PC-3 (cell line): ENCODE data around the gene COX7A2. TPM values are rescaled to one million over a fixed set of nuclear protein-coding genes. Genes with fewer than 3 reads are reported as not detected.

Experiments
- ATAC-seq: fragments of 200-7000 bp; cut with Tn5 transposase; 2 replicates; pipeline ENCODE4 v1.9.1; 2020; ENCODE audit warnings: mild to moderate bottlenecking, moderate library complexity
- BruUV-seq: library from RNA; stranded (reverse); fragments of 400-500 nt; replicated peaks from 2 replicates; lab custom pipeline; 2021; lab: Mats Ljungman, UMichigan
- CTCF ChIA-PET: fragments of 300-600 bp; sonication (Branson Sonifier 250); formaldehyde crosslinking; loops from one replicate; lab custom pipeline; 2022; ENCODE audit warnings: antibody characterized with exemption; lab: Charles Lee
- POLR2A ChIA-PET: fragments of 300-600 bp; sonication (Branson Sonifier 250); formaldehyde crosslinking; loops from one replicate; lab custom pipeline; 2022; ENCODE audit warnings: antibody characterized with exemption; ENCODE audit not compliant: unreplicated experiment; lab: Charles Lee
- DNase-seq: peaks from one replicate; pipeline ENCODE4 v3.0.0-alpha.2; 2015
- H2AFZ ChIP-seq: fragments of 300-600 bp; sonication (generic); 2 replicates; pipeline ENCODE4 v1.6.0; 2016; ENCODE audit warnings: antibody characterized with exemption, low read length
- H3F3A ChIP-seq: fragments of 300-600 bp; sonication (generic); one replicate; pipeline ENCODE4 v1.6.0; 2017; ENCODE audit warnings: antibody characterized with exemption, low read length, control low read depth, mild to moderate bottlenecking; ENCODE audit not compliant: unreplicated experiment
- H3K27ac ChIP-seq: fragments of 300-600 bp; sonication (generic); 2 replicates; pipeline ENCODE4 v1.5.1; 2016; ENCODE audit warnings: mild to moderate bottlenecking, low read length
- H3K27me3 ChIP-seq: fragments of 300-600 bp; sonication (generic); 2 replicates; pipeline ENCODE4 v1.6.1; 2016; ENCODE audit warnings: low read length, mixed read lengths
- H3K36me3 ChIP-seq: fragments of 300-600 bp; sonication (generic); 2 replicates; pipeline ENCODE4 v1.6.1; 2016; ENCODE audit warnings: low read depth, mixed run types, low read length, mixed read lengths
- H3K4me1 ChIP-seq: fragments of 300-600 bp; sonication (generic); 2 replicates; pipeline ENCODE4 v1.5.1; 2016; ENCODE audit warnings: low read length; ENCODE audit not compliant: insufficient read depth
- H3K4me2 ChIP-seq: fragments of 300-600 bp; sonication (generic); 2 replicates; pipeline ENCODE4 v1.6.0; 2016; ENCODE audit warnings: low read length
- H3K4me3 ChIP-seq: fragments of 300-600 bp; sonication (generic); 2 replicates; pipeline ENCODE4 v1.5.1; 2016; ENCODE audit warnings: mild to moderate bottlenecking, low read length, mixed read lengths
- H3K79me2 ChIP-seq: fragments of 300-600 bp; sonication (generic); 2 replicates; pipeline ENCODE4 v1.6.1; 2017; ENCODE audit warnings: low read length, mixed read lengths
- H3K9ac ChIP-seq: fragments of 300-600 bp; sonication (generic); 2 replicates; pipeline ENCODE4 v1.6.0; 2016; ENCODE audit warnings: mild to moderate bottlenecking, low read length
- H3K9me2 ChIP-seq: fragments of 300-600 bp; sonication (generic); replicated peaks from 2 replicates; pipeline ENCODE4 v1.6.1; 2016; ENCODE audit warnings: mixed run types, low read length, mixed read lengths
- H3K9me3 ChIP-seq: fragments of 300-600 bp; sonication (generic); 2 replicates; pipeline ENCODE4 v1.6.1; 2016; ENCODE audit warnings: low read length, mixed read lengths
- H4K20me1 ChIP-seq: fragments of 300-600 bp; sonication (generic); 2 replicates; pipeline ENCODE4 v1.6.1; 2016; ENCODE audit warnings: low read length, mixed read lengths
- EZH2 ChIP-seq: fragments of 300-600 bp; sonication (generic); IDR thresholded peaks from one replicate; pipeline ENCODE4 v1.6.1; 2017; ENCODE audit warnings: antibody characterized with exemption, mild to moderate bottlenecking, low read length; ENCODE audit not compliant: unreplicated experiment
- EZH2phosphoT487 ChIP-seq: fragments of 300-600 bp; sonication (generic); IDR thresholded peaks from 2 replicates; pipeline ENCODE4 v1.6.1; 2018; ENCODE audit warnings: mild to moderate bottlenecking, antibody characterized with exemption, low read length, borderline replicate concordance
- intact Hi-C: fragments of 100-400 bp; cut with micrococcal nuclease; formaldehyde crosslinking; loops from 2 replicates; pipeline ENCODE4 v1.9.0; 2023
- total RNA-seq: library from RNA; depleted of rRNA; stranded (reverse); fragments of >200 nt; gene quantifications from 2 replicates; pipeline ENCODE4 v1.2.3, GENCODE V29; 2014
- TF ChIP-seq, protein P1 (sequence below): fragments of 300-600 bp; sonication (generic); conservative IDR thresholded peaks from 2 replicates; pipeline ENCODE4 v1.5.1; 2017; ENCODE audit warnings: antibody characterized with exemption, low read depth, mild to moderate bottlenecking, low read length

The COX7A2 gene
- total RNA-seq, 1 experiment from 2014 or later, result 172 TPM

DNA sequence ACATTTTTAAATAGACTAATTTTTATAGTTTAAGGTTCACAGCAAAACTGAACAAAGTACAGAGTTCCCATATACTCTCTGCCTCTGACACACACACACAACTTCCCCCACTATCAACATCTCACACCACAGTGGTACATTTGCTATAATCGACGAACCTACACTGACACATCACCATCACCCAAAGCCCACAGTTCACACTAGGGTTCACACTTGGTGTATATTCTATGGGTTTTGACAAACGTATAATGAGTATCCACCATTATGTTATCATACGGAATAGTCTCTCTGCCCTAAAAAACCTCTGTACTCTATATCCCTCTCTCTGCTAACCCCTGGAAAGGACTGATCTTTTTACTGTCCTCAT is 25.4 kb upstream of the COX7A2 start:
- CTCF ChIA-PET, result no interaction called here
- no peak for DNase-seq
- Histone ChIP-seq H3K9me3 (no peaks in the 10 kb centered on the region), H3F3A (no peaks in the 10 kb centered on the region), H4K20me1 (no peaks in the 10 kb centered on the region), H3K9me2 (no peaks in the 10 kb centered on the region), H3K4me1 (peaks cover 10% of the 10 kb centered on the region), H3K79me2 (peaks cover 77% of the 10 kb centered on the region), H2AFZ (no peak overlapping the region), H3K27ac (no peak overlapping the region), H3K27me3 (no peaks in the 10 kb centered on the region), H3K4me3 (no peak overlapping the region), H3K9ac (no peak overlapping the region), H3K36me3 (peaks cover 15% of the 10 kb centered on the region), H3K4me2 (no peak overlapping the region)
- TF ChIP-seq, protein P1, sequence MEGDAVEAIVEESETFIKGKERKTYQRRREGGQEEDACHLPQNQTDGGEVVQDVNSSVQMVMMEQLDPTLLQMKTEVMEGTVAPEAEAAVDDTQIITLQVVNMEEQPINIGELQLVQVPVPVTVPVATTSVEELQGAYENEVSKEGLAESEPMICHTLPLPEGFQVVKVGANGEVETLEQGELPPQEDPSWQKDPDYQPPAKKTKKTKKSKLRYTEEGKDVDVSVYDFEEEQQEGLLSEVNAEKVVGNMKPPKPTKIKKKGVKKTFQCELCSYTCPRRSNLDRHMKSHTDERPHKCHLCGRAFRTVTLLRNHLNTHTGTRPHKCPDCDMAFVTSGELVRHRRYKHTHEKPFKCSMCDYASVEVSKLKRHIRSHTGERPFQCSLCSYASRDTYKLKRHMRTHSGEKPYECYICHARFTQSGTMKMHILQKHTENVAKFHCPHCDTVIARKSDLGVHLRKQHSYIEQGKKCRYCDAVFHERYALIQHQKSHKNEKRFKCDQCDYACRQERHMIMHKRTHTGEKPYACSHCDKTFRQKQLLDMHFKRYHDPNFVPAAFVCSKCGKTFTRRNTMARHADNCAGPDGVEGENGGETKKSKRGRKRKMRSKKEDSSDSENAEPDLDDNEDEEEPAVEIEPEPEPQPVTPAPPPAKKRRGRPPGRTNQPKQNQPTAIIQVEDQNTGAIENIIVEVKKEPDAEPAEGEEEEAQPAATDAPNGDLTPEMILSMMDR, result no peak
- TF ChIP-seq EZH2phosphoT487 (no peak), EZH2 (no peak)
- intact Hi-C loops, result loop anchor here (5.0 kb wide), 1 partner anchor 93 kb away; no protein-coding TSS in a partner anchor
- ATAC-seq, result no peak
- POLR2A ChIA-PET, result no interaction called here
- no TSS peak for BruUV-seq

DNA sequence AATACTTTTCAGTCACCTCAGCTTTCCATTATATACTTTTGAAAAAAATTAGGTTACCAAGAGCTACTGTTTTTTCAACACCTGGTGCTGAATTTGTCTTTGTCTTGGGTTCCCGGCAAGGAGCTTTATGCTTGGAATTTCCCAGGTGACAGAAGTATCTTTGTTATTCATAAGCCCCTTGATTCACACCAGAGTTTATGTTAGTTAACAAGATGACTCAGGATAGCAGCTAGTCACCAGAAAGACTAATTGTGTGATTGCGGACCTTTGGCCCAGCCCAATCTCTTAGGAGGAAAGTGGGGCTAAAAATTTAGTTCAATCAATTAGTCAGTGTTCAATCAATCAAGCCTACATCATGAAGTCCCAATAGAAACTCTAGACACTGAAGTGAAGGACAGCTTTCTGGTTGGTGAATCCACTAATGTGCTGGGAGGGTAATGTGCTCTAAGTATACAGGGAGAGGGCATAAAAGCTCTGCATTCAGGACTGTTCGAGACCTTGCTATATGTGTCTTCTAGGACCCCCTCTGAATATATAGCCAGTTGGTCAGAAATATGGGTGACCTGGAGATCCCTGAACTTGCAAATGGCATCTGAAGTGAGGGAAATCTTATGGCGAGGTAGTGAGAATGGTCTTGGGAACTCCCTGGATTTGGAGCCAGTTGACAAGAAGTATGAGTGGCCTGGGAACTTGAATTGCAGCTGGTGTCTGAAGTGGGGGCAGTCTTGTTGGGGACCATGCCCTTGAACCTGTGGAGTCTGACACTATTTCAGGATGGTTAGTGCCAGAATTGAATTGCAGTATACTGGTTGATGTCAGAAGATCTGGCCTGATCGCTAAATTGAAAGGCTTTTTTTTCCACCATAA is 24.8 kb upstream of the COX7A2 start:
- H2AFZ ChIP-seq, result no peak overlapping the region
- H3K4me3 ChIP-seq, result no peak overlapping the region
- H3K27me3 ChIP-seq, result no peaks in the 10 kb centered on the region
- peaks cover 71% of the 10 kb centered on the region for H3K79me2 ChIP-seq
- POLR2A ChIA-PET, result interaction anchor here (0.6 kb wide), 1 partner anchor 334 kb away, joined by 5 read pairs; the partner anchor contains the start of gene SENP6
- TF ChIP-seq EZH2 (no peak), EZH2phosphoT487 (no peak)
- TF ChIP-seq, protein P1, result no peak
- no peaks in the 10 kb centered on the region for H4K20me1 ChIP-seq
- H3K4me2 ChIP-seq, result peak overlapping the region; percentile 31; the same call in 1 of the 2 replicates
- peaks cover 15% of the 10 kb centered on the region for H3K36me3 ChIP-seq
- H3K4me1 ChIP-seq, result peaks cover 6% of the 10 kb centered on the region; the same call in 1 of the 2 replicates
- intact Hi-C loops, result loop anchor here (5.0 kb wide), 1 partner anchor 94 kb away; no protein-coding TSS in a partner anchor
- DNase-seq (peak; percentile 18), ATAC-seq (peak; percentile 60)
- no peaks in the 10 kb centered on the region for H3F3A ChIP-seq
- no peak overlapping the region; the same call in 1 of the 2 replicates for H3K9ac ChIP-seq
- no peaks in the 10 kb centered on the region for H3K9me3 ChIP-seq
- no TSS peak for BruUV-seq
- peak overlapping the region; percentile 40 for H3K27ac ChIP-seq
- no peaks in the 10 kb centered on the region for H3K9me2 ChIP-seq
- CTCF ChIA-PET, result no interaction called here
